GM12872 (cell line): ENCODE results near the gene SQSTM1.
A peak's percentile ranks its signal among the peaks of the same experiment; 100 is the strongest.

ENCODE experiments used
- TF ChIP-seq, protein P1 (sequence below): IDR thresholded peaks from 3 replicates; pipeline ENCODE4 v1.5.1; 2011; ENCODE audit warnings: low read depth, mild to moderate bottlenecking, low read length, moderate library complexity; ENCODE audit not compliant: insufficient read depth

Gene SQSTM1

DNA sequence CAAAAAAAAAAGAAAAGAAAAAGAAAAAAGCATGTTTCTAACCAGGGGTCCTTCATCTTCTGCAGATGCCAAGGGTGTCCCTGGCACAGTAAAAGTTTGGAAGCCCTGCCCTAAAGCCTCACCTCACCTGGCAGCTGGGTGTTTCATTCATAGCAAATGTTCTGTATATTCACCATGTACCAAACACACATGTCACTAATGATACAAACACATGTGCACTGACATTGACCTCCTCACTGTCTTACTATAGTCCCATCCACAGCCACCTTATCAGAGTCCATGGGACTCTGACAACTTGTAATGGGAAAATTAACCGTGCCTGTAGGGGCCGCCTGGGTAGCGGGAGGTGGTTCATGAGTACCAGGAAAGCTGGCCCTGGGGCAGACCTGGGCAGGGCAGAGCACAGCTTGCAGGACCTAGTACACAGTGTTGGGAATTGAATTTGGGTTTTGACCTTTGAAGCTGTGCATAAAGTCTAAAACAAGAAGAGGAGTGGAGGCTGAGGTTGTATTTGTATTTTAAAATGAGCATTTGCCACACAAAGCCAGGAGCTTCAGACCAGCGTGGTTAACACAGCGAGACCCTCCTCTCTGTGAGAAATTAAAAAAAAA is 7.6 kb upstream of the SQSTM1 start:
- TF ChIP-seq, protein P1, sequence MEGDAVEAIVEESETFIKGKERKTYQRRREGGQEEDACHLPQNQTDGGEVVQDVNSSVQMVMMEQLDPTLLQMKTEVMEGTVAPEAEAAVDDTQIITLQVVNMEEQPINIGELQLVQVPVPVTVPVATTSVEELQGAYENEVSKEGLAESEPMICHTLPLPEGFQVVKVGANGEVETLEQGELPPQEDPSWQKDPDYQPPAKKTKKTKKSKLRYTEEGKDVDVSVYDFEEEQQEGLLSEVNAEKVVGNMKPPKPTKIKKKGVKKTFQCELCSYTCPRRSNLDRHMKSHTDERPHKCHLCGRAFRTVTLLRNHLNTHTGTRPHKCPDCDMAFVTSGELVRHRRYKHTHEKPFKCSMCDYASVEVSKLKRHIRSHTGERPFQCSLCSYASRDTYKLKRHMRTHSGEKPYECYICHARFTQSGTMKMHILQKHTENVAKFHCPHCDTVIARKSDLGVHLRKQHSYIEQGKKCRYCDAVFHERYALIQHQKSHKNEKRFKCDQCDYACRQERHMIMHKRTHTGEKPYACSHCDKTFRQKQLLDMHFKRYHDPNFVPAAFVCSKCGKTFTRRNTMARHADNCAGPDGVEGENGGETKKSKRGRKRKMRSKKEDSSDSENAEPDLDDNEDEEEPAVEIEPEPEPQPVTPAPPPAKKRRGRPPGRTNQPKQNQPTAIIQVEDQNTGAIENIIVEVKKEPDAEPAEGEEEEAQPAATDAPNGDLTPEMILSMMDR: no peak

DNA sequence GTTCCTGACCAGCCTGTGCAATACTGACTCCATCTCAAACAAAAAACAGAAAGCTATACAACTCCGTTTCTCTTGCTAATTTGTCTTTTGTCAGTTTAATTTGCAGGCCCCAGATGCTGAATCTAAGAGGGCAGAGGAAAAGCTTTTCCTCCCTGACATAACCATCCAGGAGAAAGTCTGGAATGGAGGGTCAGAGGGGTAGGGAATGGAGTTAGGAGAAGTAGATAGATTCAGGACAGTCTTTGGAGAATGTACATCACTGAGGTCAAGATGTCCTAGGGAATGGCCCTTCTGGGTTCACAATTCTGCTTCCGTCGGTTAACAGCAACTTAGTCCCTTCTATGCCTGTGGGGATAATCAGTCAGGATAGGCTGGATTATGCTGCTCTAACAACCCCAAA is 6.6 kb upstream of the SQSTM1 start:
- TF ChIP-seq, protein P1: no peak

DNA sequence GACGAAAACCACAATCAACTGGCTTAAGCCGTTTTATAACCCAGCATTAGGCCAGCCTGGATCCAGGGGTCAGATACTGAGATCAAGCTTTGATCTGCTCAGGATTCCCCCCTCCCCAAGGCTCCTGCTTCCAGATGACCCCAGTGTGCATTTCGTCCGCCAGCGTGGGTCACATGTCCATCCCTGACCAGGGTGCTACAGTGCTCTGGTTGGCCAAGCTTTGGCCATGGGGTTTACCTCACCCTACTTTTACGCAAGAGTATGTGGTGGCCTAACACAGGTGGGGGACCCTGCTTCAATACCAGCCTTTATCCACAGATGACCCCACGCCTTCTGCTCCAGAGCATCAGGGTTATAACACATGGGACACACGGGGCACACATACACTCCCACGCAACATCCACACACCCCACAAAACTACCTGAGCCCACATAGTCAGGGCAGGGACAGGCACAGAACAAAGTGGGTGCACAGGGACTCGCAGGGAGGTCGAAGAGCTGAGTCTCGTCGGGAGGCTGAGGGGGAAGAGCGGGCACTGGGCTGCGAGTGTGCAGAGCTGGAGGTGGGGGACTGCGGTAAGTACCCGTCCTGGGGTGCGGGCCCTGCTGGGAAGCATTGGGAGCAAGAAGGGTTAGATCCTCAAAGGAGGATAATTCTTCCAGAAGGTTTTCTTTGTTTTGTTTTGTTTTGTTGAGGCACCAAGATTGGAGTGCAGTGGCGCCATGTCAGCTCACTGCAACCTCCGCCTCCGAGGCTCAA is 5.0 kb upstream of the SQSTM1 start:
- TF ChIP-seq, protein P1: no peak

DNA sequence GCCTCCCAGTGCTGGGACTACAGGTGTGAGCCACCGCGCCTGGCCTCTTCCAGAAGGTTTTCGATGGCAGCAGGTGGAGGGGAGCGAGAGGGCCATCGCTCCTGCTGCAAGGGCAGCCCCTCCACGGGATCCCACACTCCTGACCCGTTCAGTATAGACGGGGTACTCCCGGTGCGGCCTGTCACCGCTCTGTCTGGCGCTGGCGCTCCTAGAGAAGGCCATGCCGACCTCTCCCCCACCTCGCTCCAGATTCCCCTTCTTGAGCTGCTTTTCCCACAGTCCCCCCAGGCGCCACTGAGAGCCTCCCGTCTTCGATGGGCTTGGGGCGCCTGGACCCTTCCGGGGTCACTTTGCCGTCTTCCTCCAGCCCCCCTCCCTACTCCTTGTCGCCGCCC is 4.3 kb upstream of the SQSTM1 start:
- TF ChIP-seq, protein P1: no peak

DNA sequence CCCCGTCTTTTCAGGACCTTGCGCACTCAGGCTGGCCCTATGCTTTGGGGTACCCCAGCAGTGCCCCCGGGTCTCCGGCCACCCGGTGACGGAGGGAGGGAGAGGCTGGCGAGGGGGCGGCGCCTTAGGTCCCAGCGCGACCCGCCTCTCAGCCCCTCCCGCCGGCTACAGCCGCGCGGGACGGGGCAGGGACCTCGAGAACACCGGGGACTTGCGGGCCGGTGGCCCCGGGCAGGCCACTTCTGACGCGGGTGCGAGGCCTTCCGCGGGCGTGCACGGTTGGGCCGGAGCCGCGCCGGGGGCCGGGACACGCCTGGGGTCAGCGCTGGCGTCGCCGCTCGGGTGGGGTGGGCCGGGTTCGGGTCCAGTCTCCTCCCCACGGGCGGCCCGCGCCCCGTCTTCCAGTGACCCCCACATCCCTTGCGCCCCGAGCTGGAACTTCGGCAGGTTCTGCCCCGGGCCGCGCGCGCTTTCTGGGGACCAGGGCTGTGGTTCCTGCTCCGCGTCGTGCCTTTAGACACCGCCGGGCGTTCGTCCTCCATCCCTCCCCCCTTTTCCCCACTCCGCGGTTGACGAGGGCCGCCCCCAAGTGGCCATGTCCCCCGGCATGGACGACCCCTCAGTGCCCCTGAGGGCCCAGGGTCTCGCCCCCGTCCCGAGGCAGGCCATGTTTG is 3.8 kb upstream of the SQSTM1 start:
- TF ChIP-seq, protein P1: 0 out of 3 replicates have a peak, but pooled peaks have one; percentile 16

DNA sequence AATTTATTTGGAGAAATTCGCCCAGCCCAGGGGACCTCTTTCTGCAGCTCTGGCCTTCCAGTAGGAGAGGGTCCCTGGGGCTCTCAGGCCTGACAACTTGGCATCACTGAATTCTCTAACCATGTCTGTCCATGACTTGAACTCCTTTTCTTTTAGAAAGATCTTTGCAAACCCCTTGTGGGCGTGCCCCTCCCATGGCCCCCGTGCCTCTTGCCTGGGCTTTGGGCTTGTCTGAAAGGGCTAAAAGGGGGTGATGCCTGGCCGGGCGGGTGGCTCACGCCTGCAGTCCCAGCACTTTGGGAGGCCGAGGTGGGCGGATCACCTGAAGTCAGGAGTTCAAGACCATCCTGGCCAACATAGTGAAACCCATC is 3.2 kb upstream of the SQSTM1 start:
- TF ChIP-seq, protein P1: no peak

DNA sequence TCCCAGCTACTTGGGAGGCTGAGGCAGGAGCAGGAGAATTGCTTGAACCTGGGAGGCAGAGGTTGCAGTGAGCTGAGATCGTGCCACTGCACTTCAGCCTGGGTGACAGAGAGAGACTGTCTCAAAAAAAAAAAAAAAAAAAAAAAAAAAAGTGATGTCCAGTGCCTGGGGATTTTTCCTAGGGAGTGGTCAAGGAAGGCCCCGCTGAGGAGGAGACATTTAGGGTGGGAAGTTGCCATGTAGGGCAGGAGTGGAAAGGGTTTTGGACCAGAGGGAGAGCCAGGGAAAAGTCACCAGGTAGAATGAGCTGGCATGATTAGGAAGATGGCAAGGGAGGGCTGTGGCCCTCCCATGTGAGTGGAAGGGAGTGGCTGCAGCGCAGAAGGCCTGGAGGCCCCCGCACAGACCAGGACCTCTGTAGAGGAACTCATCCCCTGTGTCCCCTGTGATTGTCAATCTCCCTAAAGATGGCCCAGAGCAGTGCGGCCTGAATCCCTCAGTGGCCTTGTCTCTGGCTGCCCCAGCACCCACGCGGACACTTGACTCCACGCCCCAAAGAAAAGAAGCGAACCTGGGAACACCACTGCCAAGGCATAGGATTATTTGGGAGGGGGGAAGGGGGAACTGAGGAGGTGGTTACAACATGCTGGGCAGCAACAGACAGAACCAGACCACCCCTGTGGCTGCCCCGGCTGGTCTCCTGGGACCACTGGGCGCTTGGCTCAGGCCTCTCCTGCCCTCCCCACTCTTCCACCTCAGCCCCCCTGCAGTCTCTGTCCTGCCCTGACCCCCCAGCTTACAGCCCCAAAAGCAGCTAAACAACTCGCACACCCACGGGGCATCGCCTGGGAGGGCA is 2.6 kb upstream of the SQSTM1 start:
- TF ChIP-seq, protein P1: no peak
